MM.1S (cell line): ENCODE data around the gene OCIAD2.

Experiments
- CTCF ChIP-seq: fragments of 300-600 bp; sonication (generic); IDR thresholded peaks from 2 replicates; pipeline ENCODE4 v1.5.1; 2016; ENCODE audit warnings: antibody characterized with exemption, low read length, mixed read lengths
- EZH2 ChIP-seq: fragments of 300-600 bp; sonication (generic); optimal IDR thresholded peaks from 2 replicates; pipeline ENCODE3; 2017; ENCODE audit warnings: low read depth, mild to moderate bottlenecking, antibody characterized with exemption, low read length, mixed read lengths
- EZH2phosphoT487 ChIP-seq: fragments of 300-600 bp; sonication (generic); IDR thresholded peaks from 2 replicates; pipeline ENCODE4 v1.6.1; 2018; ENCODE audit warnings: antibody characterized with exemption, low read length

GRCh38 chr4:48910511-48910910 is 3.9 kb upstream of the OCIAD2 start:
- TF ChIP-seq CTCF (no peak), EZH2 (no peak), EZH2phosphoT487 (no peak)
